ENCODE results near the gene YTHDC1. TPM values are rescaled to one million over a fixed set of nuclear protein-coding genes. Genes with fewer than 3 reads are reported as not detected.

YTHDC1 gene
- polyA plus RNA-seq, 1 experiment, result 21.6 TPM

GRCh38 chr4:68297137-68297536 is 52.8 kb downstream of the YTHDC1 start:
- POLR2A ChIA-PET, result no interaction called here
- CTCF ChIA-PET, result no interaction called here
- Histone ChIP-seq H3K36me3 (ENCODE audit: control insufficient read depth, insufficient read depth, low read length) (no peaks in the 10 kb centered on the region), H3K4me3 (ENCODE audit: low read depth, low read length) (no peak overlapping the region), H3K27me3 (ENCODE audit: control insufficient read depth, insufficient read depth, low read length) (no peaks in the 10 kb centered on the region; the same call in 1 of the 2 replicates)
- TF ChIP-seq CTCF (IDR thresholded peaks at IDR 0.05; ENCODE audit: insufficient read depth, low read depth, low read length), result no peak
- no peak for DNase-seq (ENCODE audit: low read depth)

- ChIA-PET POLR2A (no interaction called here), CTCF (no interaction called here)
- Histone ChIP-seq H3K4me3 (ENCODE audit: low read depth, low read length) (no peak overlapping the region), H3K36me3 (ENCODE audit: control insufficient read depth, insufficient read depth, low read length) (no peaks in the 10 kb centered on the region), H3K27me3 (ENCODE audit: control insufficient read depth, insufficient read depth, low read length) (no peaks in the 10 kb centered on the region)
- DNase-seq (ENCODE audit: low read depth), result no peak
- no peak for TF ChIP-seq CTCF (IDR thresholded peaks at IDR 0.05; ENCODE audit: insufficient read depth, low read depth, low read length)
These were observed 58.6 kb downstream of the YTHDC1 start for GRCh38 chr4:68291256-68291655.

- POLR2A ChIA-PET, result interaction anchor here (0.7 kb wide), 1 partner anchor 39 kb away, joined by 3 read pairs; no protein-coding TSS in a partner anchor
- peaks cover 2% of the 10 kb centered on the region; the same call in 1 of the 2 replicates for H3K27me3 ChIP-seq (ENCODE audit: control insufficient read depth, insufficient read depth, low read length)
- CTCF ChIA-PET, result no interaction called here
- no peak for DNase-seq (ENCODE audit: low read depth)
- no peaks in the 10 kb centered on the region for H3K36me3 ChIP-seq (ENCODE audit: control insufficient read depth, insufficient read depth, low read length)
- TF ChIP-seq CTCF (IDR thresholded peaks at IDR 0.05; ENCODE audit: insufficient read depth, low read depth, low read length), result no peak
- no peak overlapping the region for H3K4me3 ChIP-seq (ENCODE audit: low read depth, low read length)
These were observed 61.5 kb downstream of the YTHDC1 start for GRCh38 chr4:68288393-68288740.

GRCh38 chr4:68287704-68288392 is 62.0 kb downstream of the YTHDC1 start:
- Histone ChIP-seq H3K27me3 (ENCODE audit: control insufficient read depth, insufficient read depth, low read length) (peaks cover 2% of the 10 kb centered on the region; the same call in 1 of the 2 replicates), H3K4me3 (ENCODE audit: low read depth, low read length) (no peak overlapping the region), H3K36me3 (ENCODE audit: control insufficient read depth, insufficient read depth, low read length) (no peaks in the 10 kb centered on the region)
- ChIA-PET POLR2A (interaction anchor here (0.7 kb wide), 1 partner anchor 39 kb away, joined by 3 read pairs; no protein-coding TSS in a partner anchor), CTCF (no interaction called here)
- DNase-seq (ENCODE audit: low read depth), result no peak
- TF ChIP-seq CTCF (IDR thresholded peaks at IDR 0.05; ENCODE audit: insufficient read depth, low read depth, low read length), result no peak

- Histone ChIP-seq H3K27me3 (ENCODE audit: control insufficient read depth, insufficient read depth, low read length) (peaks cover 2% of the 10 kb centered on the region; the same call in 1 of the 2 replicates), H3K4me3 (ENCODE audit: low read depth, low read length) (no peak overlapping the region), H3K36me3 (ENCODE audit: control insufficient read depth, insufficient read depth, low read length) (no peaks in the 10 kb centered on the region)
- ChIA-PET CTCF (interaction anchor here (1.2 kb wide), 1 partner anchor 12 kb away, joined by 4 read pairs; no protein-coding TSS in a partner anchor), POLR2A (no interaction called here)
- no peak for DNase-seq (ENCODE audit: low read depth)
- TF ChIP-seq CTCF (IDR thresholded peaks at IDR 0.05; ENCODE audit: insufficient read depth, low read depth, low read length), result no peak
These were observed 66.2 kb downstream of the YTHDC1 start for GRCh38 chr4:68283714-68284113.
